Activated CD4-positive, alpha-beta T cell treated with anti-CD3 and anti-CD28 coated beads, Interleukin-2, amount 50 U/mL, for 1 hour (primary cell): ENCODE measurements around the gene PI4K2B.
A peak's percentile ranks its signal among the peaks of the same experiment; 100 is the strongest.
"Not testable (repeated sequence)": the region's sequence is repeated elsewhere in the genome, so short reads cannot be mapped to it uniquely, and the experiment has no call there.

ENCODE experiments used
- DNase-seq: peaks from one replicate; pipeline ENCODE4 v3.0.0-alpha.2; 2020

The PI4K2B gene

GRCh38 chr4:25233737-25234389 is at the start of gene PI4K2B:
Gene PI4K2B, plus strand, starts transcription at chr4:25234033. Its CDS starts 131 bp downstream, at chr4:25234164.
- DNase-seq: peak; percentile 92

GRCh38 chr4:25184056-25184455 is 49.8 kb upstream of the PI4K2B start:
- no peak for DNase-seq

- DNase-seq: no peak
These were observed 43.4 kb upstream of the PI4K2B start for GRCh38 chr4:25190407-25190806.

- no peak for DNase-seq
These were observed 35.1 kb upstream of the PI4K2B start for GRCh38 chr4:25198713-25199112.

- no peak for DNase-seq
These were observed 25.8 kb upstream of the PI4K2B start for GRCh38 chr4:25207997-25208396.

- no peak for DNase-seq
These were observed 24.1 kb upstream of the PI4K2B start for GRCh38 chr4:25209702-25210101.

GRCh38 chr4:25211721-25212120 is 22.1 kb upstream of the PI4K2B start:
- no peak for DNase-seq

- no peak for DNase-seq
These were observed 21.0 kb upstream of the PI4K2B start for GRCh38 chr4:25212822-25213221.

- no peak for DNase-seq
These were observed 20.4 kb upstream of the PI4K2B start for GRCh38 chr4:25213347-25213979.

GRCh38 chr4:25214750-25215149 is 19.1 kb upstream of the PI4K2B start:
- not testable (repeated sequence) for DNase-seq

- DNase-seq: no peak
These were observed 18.3 kb upstream of the PI4K2B start for GRCh38 chr4:25215511-25215910.

GRCh38 chr4:25221377-25221776 is 12.5 kb upstream of the PI4K2B start:
- no peak for DNase-seq

GRCh38 chr4:25223802-25224375 is 9.9 kb upstream of the PI4K2B start:
- DNase-seq: no peak

- DNase-seq: no peak
These were observed 4.0 kb upstream of the PI4K2B start for GRCh38 chr4:25229804-25230203.

GRCh38 chr4:25233194-25233593 is 639 bp upstream of the PI4K2B start:
- DNase-seq: no peak

- peak; percentile 10 for DNase-seq
These were observed 847 bp downstream of the PI4K2B start for GRCh38 chr4:25234390-25235370.

- DNase-seq: no peak
These were observed 1.6 kb downstream of the PI4K2B start for GRCh38 chr4:25235401-25235800.

- not testable (repeated sequence) for DNase-seq
These were observed 2.2 kb downstream of the PI4K2B start for GRCh38 chr4:25236030-25236429.

GRCh38 chr4:25236971-25237370 is 3.1 kb downstream of the PI4K2B start:
- no peak for DNase-seq

- DNase-seq: no peak
These were observed 4.2 kb downstream of the PI4K2B start for GRCh38 chr4:25238052-25238451.

GRCh38 chr4:25239528-25239927 is 5.7 kb downstream of the PI4K2B start:
- DNase-seq: not testable (repeated sequence)

GRCh38 chr4:25240754-25241210 is 6.9 kb downstream of the PI4K2B start:
- DNase-seq: not testable (repeated sequence)

GRCh38 chr4:25242195-25242594 is 8.4 kb downstream of the PI4K2B start:
- DNase-seq: not testable (repeated sequence)
